Natural killer cell (primary cell): ENCODE measurements around the gene PPP2R2C. TPM values are rescaled to one million over a fixed set of nuclear protein-coding genes. Genes with fewer than 3 reads are reported as not detected.
A peak's percentile ranks its signal among the peaks of the same experiment; 100 is the strongest.

ENCODE experiments used
- ATAC-seq, 3 donors: fragments of 150-1000 bp in 2 of 3; fragments of 200-7000 bp in 1 of 3; cut with Tn5 transposase; 1 replicate in 1 of 3; 2 replicates in 2 of 3; pipeline ENCODE4 v1.10.0; 2021; ENCODE audit warnings: mild to moderate bottlenecking in 2 of 3, moderate library complexity in 2 of 3
- DNase-seq, 2 donors: peaks; one replicate each; pipeline versions ENCODE4 v3.0.0 to v3.0.0-alpha.2; 2013 to 2021; ENCODE audit warnings: mixed read lengths in 1 of 2
- H3K27ac ChIP-seq: one replicate; pipeline ENCODE4 v1.5.1; 2013; ENCODE audit warnings: mild to moderate bottlenecking, low read length
- H3K27me3 ChIP-seq: one replicate; pipeline ENCODE4 v1.6.1; 2013; ENCODE audit warnings: low read length; ENCODE audit not compliant: control insufficient read depth, insufficient read depth
- H3K36me3 ChIP-seq: one replicate; pipeline ENCODE4 v1.6.1; 2013; ENCODE audit warnings: low read length; ENCODE audit not compliant: control insufficient read depth, insufficient read depth
- H3K4me1 ChIP-seq: one replicate; pipeline ENCODE4 v1.6.1; 2013; ENCODE audit warnings: low read length; ENCODE audit not compliant: control insufficient read depth, insufficient read depth
- H3K4me3 ChIP-seq: one replicate; pipeline ENCODE4 v1.5.1; 2013; ENCODE audit warnings: low read length
- H3K9me3 ChIP-seq: one replicate; pipeline ENCODE4 v1.6.1; 2013; ENCODE audit warnings: low read length; ENCODE audit not compliant: control insufficient read depth, insufficient read depth
- H3K27ac Mint-ChIP-seq, 2 donors: one replicate each; pipeline ENCODE4 v1.8.0; 2022; ENCODE audit warnings: mild to moderate bottlenecking in 2 of 2, mixed read lengths in 2 of 2, moderate library complexity in 1 of 2
- H3K27me3 Mint-ChIP-seq, 2 donors: one replicate each; pipeline ENCODE4 v1.8.0; 2022; ENCODE audit warnings: low read depth in 2 of 2, mixed read lengths in 2 of 2
- H3K36me3 Mint-ChIP-seq: one replicate; pipeline ENCODE4 v1.8.0; 2022; ENCODE audit warnings: mixed read lengths
- H3K4me1 Mint-ChIP-seq, 2 donors: one replicate each; pipeline ENCODE4 v1.8.0; 2022; ENCODE audit warnings: mixed read lengths in 2 of 2
- H3K4me3 Mint-ChIP-seq: one replicate; pipeline ENCODE4 v1.8.0; 2022; ENCODE audit warnings: mild to moderate bottlenecking, moderate library complexity, mixed read lengths
- H3K9me3 Mint-ChIP-seq, 2 donors: one replicate each; pipeline ENCODE4 v1.8.0; 2022; ENCODE audit warnings: mixed read lengths in 2 of 2
- CTCF ChIP-seq: fragments of 200-600 bp; IDR thresholded peaks from one replicate; pipeline ENCODE4 v1.8.0; 2022; ENCODE audit warnings: antibody characterized with exemption
- WGBS: methylation state at CpG from one replicate; pipeline ENCODE4 v1.1.7; 2013; ENCODE audit warnings: missing lambda C conversion rate; ENCODE audit not compliant: insufficient coverage; 5-methylcytosine and 5-hydroxymethylcytosine counted together
- intact Hi-C: fragments of 100-400 bp; cut with micrococcal nuclease; formaldehyde crosslinking; loops from one replicate; pipeline ENCODE4 v1.14.2; 2022
- total RNA-seq, 4 donors: library from RNA; stranded (reverse); fragments of 120-200 nt in 1 of 4; gene quantifications; one replicate each; pipeline versions ENCODE4 v1.2.3 to v1.2.4, GENCODE V29; 2013 to 2022

Gene PPP2R2C
- total RNA-seq, 3 donors from 2014 or later (not counting 1 experiment from before 2014, with no cell fraction given), result not detected

- Mint-ChIP-seq H3K4me1 (no peaks in the 10 kb centered on the region), H3K27me3 (peaks cover 46 to 57% of the 10 kb centered on the region in 2 donors), H3K9me3 (no peaks in the 10 kb centered on the region), H3K27ac (no peak overlapping the region), H3K4me3 (no peak overlapping the region), H3K36me3 (no peaks in the 10 kb centered on the region)
- H3K4me1 ChIP-seq, result peaks cover 3% of the 10 kb centered on the region
- no peak for DNase-seq
- peaks cover 13% of the 10 kb centered on the region for H3K27me3 ChIP-seq
- no peak overlapping the region for H3K27ac ChIP-seq
- H3K9me3 ChIP-seq, result no peaks in the 10 kb centered on the region
- peak in 1 of 3 donors; percentile 59 for ATAC-seq
- 1% methylated on average over 85 of the region's 85 CpGs for WGBS
- no peak for TF ChIP-seq CTCF
- no peaks in the 10 kb centered on the region for H3K36me3 ChIP-seq
- intact Hi-C loops, result no loop called here
- H3K4me3 ChIP-seq, result no peak overlapping the region
Measured at GRCh38 chr4:6470502-6471306, 1.7 kb downstream of the PPP2R2C start.

GRCh38 chr4:6469898-6470501 lies 2.4 kb downstream of the PPP2R2C start:
- Histone ChIP-seq H3K27me3 (peaks cover 13% of the 10 kb centered on the region), H3K4me3 (no peak overlapping the region)

GRCh38 chr4:6469144-6469543 lies 3.3 kb downstream of the PPP2R2C start:
- DNase-seq (no peak), ATAC-seq (no peak)
- WGBS, result 60% methylated on average over 3 of the region's 3 CpGs
- H3K27me3 Mint-ChIP-seq, result peaks cover 36 to 51% of the 10 kb centered on the region in 2 donors
- no peaks in the 10 kb centered on the region for H3K9me3 ChIP-seq
- intact Hi-C loops, result no loop called here
- H3K27ac ChIP-seq, result no peak overlapping the region
- no peaks in the 10 kb centered on the region for H3K9me3 Mint-ChIP-seq
- no peaks in the 10 kb centered on the region for H3K36me3 Mint-ChIP-seq
- peaks cover 13% of the 10 kb centered on the region for H3K27me3 ChIP-seq
- H3K4me1 ChIP-seq, result peaks cover 3% of the 10 kb centered on the region
- H3K4me1 Mint-ChIP-seq, result no peaks in the 10 kb centered on the region
- no peak for TF ChIP-seq CTCF
- no peaks in the 10 kb centered on the region for H3K36me3 ChIP-seq
- H3K4me3 Mint-ChIP-seq, result no peak overlapping the region
- no peak overlapping the region for H3K27ac Mint-ChIP-seq
- no peak overlapping the region for H3K4me3 ChIP-seq

More at GRCh38 chr4:6469898-6470501, 2.4 kb downstream of the PPP2R2C start:
- intact Hi-C loops, result no loop called here
- 59% methylated on average over 18 of the region's 18 CpGs for WGBS
- no peak for TF ChIP-seq CTCF
- Mint-ChIP-seq H3K27ac (no peak overlapping the region), H3K4me1 (no peaks in the 10 kb centered on the region), H3K27me3 (peaks cover 40 to 50% of the 10 kb centered on the region in 2 donors), H3K4me3 (no peak overlapping the region), H3K9me3 (no peaks in the 10 kb centered on the region), H3K36me3 (no peaks in the 10 kb centered on the region)
- Histone ChIP-seq H3K4me1 (peaks cover 3% of the 10 kb centered on the region), H3K9me3 (no peaks in the 10 kb centered on the region), H3K36me3 (no peaks in the 10 kb centered on the region), H3K27ac (no peak overlapping the region)
- ATAC-seq, result no peak
- no peak for DNase-seq
